Activated naive CD8-positive, alpha-beta T cell treated with anti-CD3 and anti-CD28 coated beads for 36 hours (primary cell): Measurements from ENCODE around the gene FAM184B. TPM values are rescaled to one million over a fixed set of nuclear protein-coding genes. Genes with fewer than 3 reads are reported as not detected.

ENCODE experiments used
- DNase-seq: peaks from one replicate; pipeline ENCODE4 v3.0.0; 2021
- H3K27ac Mint-ChIP-seq: one replicate; pipeline ENCODE4 v1.8.0; 2022; ENCODE audit warnings: mild to moderate bottlenecking, moderate library complexity, mixed read lengths
- H3K27me3 Mint-ChIP-seq: one replicate; pipeline ENCODE4 v1.8.0; 2022; ENCODE audit warnings: mild to moderate bottlenecking, mixed read lengths
- H3K36me3 Mint-ChIP-seq: one replicate; pipeline ENCODE4 v1.8.0; 2021; ENCODE audit warnings: mild to moderate bottlenecking, mixed read lengths
- H3K4me1 Mint-ChIP-seq: one replicate; pipeline ENCODE4 v1.8.0; 2021; ENCODE audit warnings: mixed read lengths
- H3K4me3 Mint-ChIP-seq: one replicate; pipeline ENCODE4 v1.8.0; 2022; ENCODE audit warnings: mild to moderate bottlenecking, moderate library complexity, mixed read lengths
- H3K9me3 Mint-ChIP-seq: one replicate; pipeline ENCODE4 v1.8.0; 2022; ENCODE audit warnings: mixed read lengths
- total RNA-seq, 2 experiments: library from RNA; stranded (reverse); gene quantifications; one replicate each; pipeline ENCODE4 v1.2.3, GENCODE V29; 2021

The FAM184B gene
- total RNA-seq, 2 experiments from 2014 or later = 0.04 TPM; not detected in 1

DNA sequence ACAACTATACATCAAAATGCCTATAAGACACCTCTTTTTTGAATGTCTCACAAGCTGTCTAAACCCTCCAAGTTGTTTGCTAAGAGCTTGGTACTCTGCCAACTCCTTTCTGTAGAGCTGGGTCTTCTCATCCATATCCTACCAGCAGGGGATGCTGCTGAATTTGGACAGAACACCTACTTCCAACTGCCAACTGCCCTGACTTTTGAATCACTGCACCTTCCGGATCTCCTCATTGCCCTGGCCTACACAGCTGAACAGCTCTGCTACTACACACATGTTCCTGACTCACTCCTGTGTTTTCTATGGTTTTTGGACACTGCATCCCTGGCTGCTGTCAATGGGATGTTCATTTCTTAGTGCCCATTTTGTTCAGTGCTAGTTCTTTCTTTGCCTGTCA is 18.7 kb downstream of the FAM184B start:
- Mint-ChIP-seq H3K27ac (no peak overlapping the region), H3K9me3 (no peaks in the 10 kb centered on the region), H3K36me3 (no peaks in the 10 kb centered on the region), H3K4me3 (no peak overlapping the region), H3K4me1 (peaks cover 6% of the 10 kb centered on the region), H3K27me3 (no peaks in the 10 kb centered on the region)
- DNase-seq = no peak

GRCh38 chr4:17761062-17761461 is 20.4 kb downstream of the FAM184B start:
- Mint-ChIP-seq H3K9me3 (no peaks in the 10 kb centered on the region), H3K27ac (no peak overlapping the region), H3K4me3 (no peak overlapping the region), H3K27me3 (no peaks in the 10 kb centered on the region), H3K4me1 (peaks cover 6% of the 10 kb centered on the region), H3K36me3 (no peaks in the 10 kb centered on the region)
- no peak for DNase-seq

GRCh38 chr4:17760626-17761025 is 20.8 kb downstream of the FAM184B start:
- Mint-ChIP-seq H3K4me1 (peaks cover 3% of the 10 kb centered on the region), H3K36me3 (no peaks in the 10 kb centered on the region), H3K27ac (no peak overlapping the region), H3K27me3 (no peaks in the 10 kb centered on the region), H3K9me3 (no peaks in the 10 kb centered on the region), H3K4me3 (no peak overlapping the region)
- DNase-seq = no peak

GRCh38 chr4:17758485-17758884 is 22.9 kb downstream of the FAM184B start:
- Mint-ChIP-seq H3K27me3 (no peaks in the 10 kb centered on the region), H3K4me3 (no peak overlapping the region), H3K36me3 (no peaks in the 10 kb centered on the region), H3K4me1 (no peaks in the 10 kb centered on the region), H3K9me3 (no peaks in the 10 kb centered on the region), H3K27ac (no peak overlapping the region)
- DNase-seq = no peak

DNA sequence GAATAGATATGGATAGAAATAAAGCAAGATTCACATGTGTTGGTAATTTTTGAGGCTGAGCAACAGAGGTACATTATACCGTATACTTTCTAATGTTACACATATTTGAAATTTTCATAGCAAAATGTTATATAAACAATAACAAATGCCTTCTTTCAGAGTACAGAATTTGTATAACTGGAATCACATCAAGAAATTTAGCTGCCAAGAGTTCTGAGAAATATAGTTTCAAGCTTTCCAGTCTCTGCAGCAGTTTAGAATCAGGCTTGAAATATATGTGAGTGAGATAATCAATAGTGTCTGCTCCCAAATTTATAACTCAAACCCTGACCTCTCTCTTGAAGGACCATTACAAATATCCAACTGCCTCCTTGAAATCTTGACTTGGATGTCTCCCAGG is 23.8 kb downstream of the FAM184B start:
- H3K9me3 Mint-ChIP-seq = no peaks in the 10 kb centered on the region
- no peaks in the 10 kb centered on the region for H3K36me3 Mint-ChIP-seq
- no peaks in the 10 kb centered on the region for H3K27me3 Mint-ChIP-seq
- H3K4me3 Mint-ChIP-seq = no peak overlapping the region
- DNase-seq = no peak
- no peaks in the 10 kb centered on the region for H3K4me1 Mint-ChIP-seq
- no peak overlapping the region for H3K27ac Mint-ChIP-seq

GRCh38 chr4:17753646-17754045 is 27.8 kb downstream of the FAM184B start:
- Mint-ChIP-seq H3K36me3 (no peaks in the 10 kb centered on the region), H3K4me1 (no peaks in the 10 kb centered on the region), H3K9me3 (no peaks in the 10 kb centered on the region), H3K27ac (no peak overlapping the region), H3K4me3 (no peak overlapping the region), H3K27me3 (no peaks in the 10 kb centered on the region)
- no peak for DNase-seq

DNA sequence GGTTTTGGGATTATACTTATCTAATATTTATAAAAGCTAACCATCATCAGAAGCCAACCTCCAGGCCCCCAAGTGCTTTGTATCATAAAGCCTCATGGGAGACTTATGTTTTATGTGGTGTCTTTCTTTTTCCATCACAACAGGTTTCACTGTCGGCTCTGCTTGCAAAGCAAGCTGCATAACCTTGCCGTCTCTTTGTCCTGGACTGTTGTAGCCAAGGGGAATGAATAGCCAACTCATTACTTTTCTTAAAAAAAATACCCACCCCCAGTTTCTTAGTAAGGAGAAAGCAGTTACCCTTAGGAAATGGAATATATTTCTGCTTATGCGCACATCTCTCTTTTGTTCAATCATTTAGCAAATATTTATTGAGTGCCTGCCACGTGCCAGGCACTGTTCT is 40.7 kb downstream of the FAM184B start:
- no peaks in the 10 kb centered on the region for H3K4me1 Mint-ChIP-seq
- no peaks in the 10 kb centered on the region for H3K9me3 Mint-ChIP-seq
- no peaks in the 10 kb centered on the region for H3K36me3 Mint-ChIP-seq
- H3K27me3 Mint-ChIP-seq = no peaks in the 10 kb centered on the region
- no peak overlapping the region for H3K4me3 Mint-ChIP-seq
- H3K27ac Mint-ChIP-seq = no peak overlapping the region
- no peak for DNase-seq

DNA sequence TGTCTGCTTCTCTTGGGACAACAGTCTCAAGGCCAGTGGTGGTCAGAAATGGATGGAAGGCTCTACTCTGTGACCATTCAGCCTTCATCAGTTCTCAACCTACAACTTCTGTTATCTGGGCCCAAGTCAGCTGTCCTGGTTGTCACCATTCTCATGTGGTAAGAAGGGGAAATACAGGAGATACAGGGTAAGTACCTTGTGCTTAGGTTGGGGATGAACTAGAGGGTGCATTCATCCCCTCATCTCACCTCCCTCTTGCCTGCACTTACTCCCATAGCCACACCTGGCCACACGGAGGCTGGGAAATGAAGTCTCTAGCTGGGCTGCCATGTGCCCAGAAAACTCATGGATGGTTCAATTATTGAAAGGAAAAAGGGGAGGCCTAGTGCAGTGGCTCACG is 44.9 kb downstream of the FAM184B start:
- DNase-seq = no peak
- Mint-ChIP-seq H3K4me3 (no peak overlapping the region), H3K4me1 (no peaks in the 10 kb centered on the region), H3K36me3 (no peaks in the 10 kb centered on the region), H3K27ac (no peak overlapping the region), H3K9me3 (peaks cover 2% of the 10 kb centered on the region), H3K27me3 (no peaks in the 10 kb centered on the region)

GRCh38 chr4:17726911-17727310 is 54.5 kb downstream of the FAM184B start:
- H3K9me3 Mint-ChIP-seq = peaks cover 4% of the 10 kb centered on the region

GRCh38 chr4:17723648-17724047 is 57.8 kb downstream of the FAM184B start:
- no peak overlapping the region for H3K27ac Mint-ChIP-seq
- no peaks in the 10 kb centered on the region for H3K9me3 Mint-ChIP-seq
- no peaks in the 10 kb centered on the region for H3K36me3 Mint-ChIP-seq
- no peak for DNase-seq
- H3K27me3 Mint-ChIP-seq = peaks cover 17% of the 10 kb centered on the region
- no peak overlapping the region for H3K4me3 Mint-ChIP-seq
- no peaks in the 10 kb centered on the region for H3K4me1 Mint-ChIP-seq

More at GRCh38 chr4:17726911-17727310, 54.5 kb downstream of the FAM184B start:
- DNase-seq = no peak
- Mint-ChIP-seq H3K4me3 (no peak overlapping the region), H3K27ac (no peak overlapping the region), H3K27me3 (peaks cover 17% of the 10 kb centered on the region), H3K4me1 (no peaks in the 10 kb centered on the region), H3K36me3 (peaks cover 3% of the 10 kb centered on the region)

DNA sequence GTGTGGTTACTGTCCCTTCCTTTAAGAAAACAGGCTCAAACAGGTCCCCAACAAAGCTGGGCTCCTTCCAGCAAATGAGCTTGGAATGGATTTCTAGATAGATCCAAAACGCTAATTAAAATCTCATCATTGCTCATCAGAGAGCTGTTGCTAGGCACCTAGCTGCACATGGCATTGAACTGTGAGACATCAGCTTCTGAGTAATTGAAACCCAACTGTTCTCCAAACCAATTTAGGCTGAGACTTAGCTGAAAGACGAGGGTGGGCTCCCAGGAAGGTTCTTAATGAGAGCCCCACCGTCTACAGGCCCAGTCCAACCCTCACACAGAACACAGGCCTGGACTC is 59.1 kb downstream of the FAM184B start:
- Mint-ChIP-seq H3K9me3 (no peaks in the 10 kb centered on the region), H3K27ac (no peak overlapping the region), H3K4me3 (no peak overlapping the region), H3K36me3 (no peaks in the 10 kb centered on the region), H3K27me3 (peaks cover 10% of the 10 kb centered on the region), H3K4me1 (no peaks in the 10 kb centered on the region)
- no peak for DNase-seq

DNA sequence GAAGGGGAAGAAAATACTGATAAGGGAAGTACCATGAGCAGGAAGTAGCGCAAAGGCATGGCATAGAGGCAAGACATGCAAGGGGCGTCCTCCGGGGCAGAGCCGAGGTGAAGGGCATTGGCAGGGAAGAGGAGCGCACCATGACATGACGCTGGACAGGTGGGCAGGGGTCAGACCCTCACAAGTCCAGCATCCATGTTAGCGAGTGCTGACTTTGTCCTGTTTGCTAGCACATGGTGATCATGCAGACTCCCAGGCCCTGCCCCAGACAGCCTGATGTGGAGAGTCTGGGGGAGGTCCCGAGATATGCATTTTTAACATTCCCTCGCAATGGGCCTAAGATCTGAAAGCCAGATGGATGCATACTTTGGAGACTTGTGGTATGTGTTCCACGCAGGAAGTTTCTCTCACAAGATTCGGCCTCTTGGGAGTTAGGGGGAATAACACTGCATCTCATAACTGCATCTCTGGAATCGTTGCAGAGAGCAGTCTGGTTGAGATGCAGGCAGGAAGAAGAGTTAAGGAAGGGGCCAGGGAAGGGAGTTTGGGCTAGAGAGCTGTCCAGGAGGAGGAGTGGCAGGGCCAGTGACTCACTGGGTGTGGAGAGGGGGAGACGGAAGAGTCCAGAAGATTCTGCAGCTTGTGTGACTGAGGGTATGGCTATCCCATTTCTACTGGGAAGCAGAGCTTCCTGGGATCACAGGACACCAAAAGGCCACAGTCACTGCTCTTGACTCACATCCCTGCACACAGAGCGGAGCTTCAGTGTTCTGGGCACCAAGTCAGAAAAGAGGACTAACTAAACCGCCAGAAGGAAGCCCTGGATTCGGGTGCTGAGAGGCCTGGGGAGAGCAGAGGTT is 59.7 kb downstream of the FAM184B start:
- no peak for DNase-seq
- no peaks in the 10 kb centered on the region for H3K4me1 Mint-ChIP-seq
- no peak overlapping the region for H3K27ac Mint-ChIP-seq
- peaks cover 5% of the 10 kb centered on the region for H3K27me3 Mint-ChIP-seq
- H3K9me3 Mint-ChIP-seq = no peaks in the 10 kb centered on the region
- H3K4me3 Mint-ChIP-seq = no peak overlapping the region
- no peaks in the 10 kb centered on the region for H3K36me3 Mint-ChIP-seq

DNA sequence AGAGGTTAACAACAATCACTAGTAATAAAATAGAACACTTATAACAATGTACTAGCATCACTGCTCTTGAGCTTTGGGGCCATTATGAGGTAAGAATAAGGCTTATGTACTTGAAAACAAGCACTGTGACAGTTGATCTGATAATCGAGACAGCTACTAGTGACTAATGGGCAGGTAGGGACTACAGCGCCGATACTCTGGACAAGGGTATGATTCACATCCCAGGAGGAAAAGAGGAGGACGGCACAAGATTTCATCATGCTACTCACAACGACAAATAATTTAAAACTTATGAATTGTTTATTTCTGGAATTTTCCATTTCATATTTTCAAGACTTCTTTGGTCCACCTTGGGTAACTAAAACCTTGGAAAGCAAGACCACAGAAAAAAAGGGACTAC is 62.3 kb downstream of the FAM184B start:
- H3K36me3 Mint-ChIP-seq = no peaks in the 10 kb centered on the region
- no peak overlapping the region for H3K27ac Mint-ChIP-seq
- H3K27me3 Mint-ChIP-seq = no peaks in the 10 kb centered on the region
- no peaks in the 10 kb centered on the region for H3K4me1 Mint-ChIP-seq
- no peak for DNase-seq
- no peak overlapping the region for H3K4me3 Mint-ChIP-seq
- H3K9me3 Mint-ChIP-seq = no peaks in the 10 kb centered on the region

- no peak overlapping the region for H3K27ac Mint-ChIP-seq
- no peak overlapping the region for H3K4me3 Mint-ChIP-seq
- H3K27me3 Mint-ChIP-seq = no peaks in the 10 kb centered on the region
- H3K9me3 Mint-ChIP-seq = no peaks in the 10 kb centered on the region
- H3K4me1 Mint-ChIP-seq = no peaks in the 10 kb centered on the region
- H3K36me3 Mint-ChIP-seq = no peaks in the 10 kb centered on the region
- DNase-seq = no peak
Observed at GRCh38 chr4:17718471-17718870, 63.0 kb downstream of the FAM184B start.

DNA sequence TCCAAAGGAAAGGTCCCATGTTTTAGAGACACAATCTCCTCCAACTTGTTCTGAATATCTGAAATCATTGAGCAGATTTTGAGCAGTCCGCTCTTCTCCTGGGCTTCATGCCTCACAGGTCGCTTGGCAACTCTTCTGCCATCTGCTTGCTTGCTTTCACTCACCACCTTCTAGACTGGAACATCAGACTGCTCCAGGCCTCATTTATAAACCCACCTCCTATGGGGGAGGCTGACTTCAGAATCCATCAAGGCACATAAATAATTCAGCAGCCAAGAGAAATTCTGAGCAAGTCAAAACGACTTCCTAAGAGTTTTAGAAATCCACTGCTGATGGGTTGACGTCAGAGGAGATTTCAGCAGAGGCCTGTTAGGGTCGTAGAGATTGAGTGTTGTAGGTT is 64.1 kb downstream of the FAM184B start:
- no peaks in the 10 kb centered on the region for H3K27me3 Mint-ChIP-seq
- H3K9me3 Mint-ChIP-seq = no peaks in the 10 kb centered on the region
- H3K4me3 Mint-ChIP-seq = no peak overlapping the region
- no peak for DNase-seq
- H3K27ac Mint-ChIP-seq = no peak overlapping the region
- no peaks in the 10 kb centered on the region for H3K4me1 Mint-ChIP-seq
- no peaks in the 10 kb centered on the region for H3K36me3 Mint-ChIP-seq

DNA sequence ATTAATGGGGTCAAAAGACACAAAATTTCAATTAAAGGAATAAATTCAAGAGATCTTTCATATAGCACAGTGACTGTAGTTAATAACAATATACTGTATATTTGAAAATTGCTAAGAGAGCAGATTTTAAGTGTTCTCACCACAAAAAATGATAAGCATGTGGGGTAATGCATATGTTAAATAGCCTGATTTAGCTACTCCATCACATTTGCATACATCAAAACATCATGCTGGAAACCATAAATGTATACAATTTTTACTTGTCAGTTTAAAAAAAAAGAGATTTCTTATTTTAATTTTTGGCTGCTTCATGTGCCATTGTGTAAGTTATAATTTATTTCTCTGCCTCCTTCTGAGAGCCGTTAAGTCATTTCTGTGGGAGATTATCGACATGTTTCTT is 65.9 kb downstream of the FAM184B start:
- Mint-ChIP-seq H3K4me1 (no peaks in the 10 kb centered on the region), H3K27ac (no peak overlapping the region), H3K9me3 (no peaks in the 10 kb centered on the region), H3K36me3 (no peaks in the 10 kb centered on the region), H3K4me3 (no peak overlapping the region), H3K27me3 (no peaks in the 10 kb centered on the region)
- no peak for DNase-seq
